ENCODE data around the gene ITGB2.

Gene ITGB2

DNA sequence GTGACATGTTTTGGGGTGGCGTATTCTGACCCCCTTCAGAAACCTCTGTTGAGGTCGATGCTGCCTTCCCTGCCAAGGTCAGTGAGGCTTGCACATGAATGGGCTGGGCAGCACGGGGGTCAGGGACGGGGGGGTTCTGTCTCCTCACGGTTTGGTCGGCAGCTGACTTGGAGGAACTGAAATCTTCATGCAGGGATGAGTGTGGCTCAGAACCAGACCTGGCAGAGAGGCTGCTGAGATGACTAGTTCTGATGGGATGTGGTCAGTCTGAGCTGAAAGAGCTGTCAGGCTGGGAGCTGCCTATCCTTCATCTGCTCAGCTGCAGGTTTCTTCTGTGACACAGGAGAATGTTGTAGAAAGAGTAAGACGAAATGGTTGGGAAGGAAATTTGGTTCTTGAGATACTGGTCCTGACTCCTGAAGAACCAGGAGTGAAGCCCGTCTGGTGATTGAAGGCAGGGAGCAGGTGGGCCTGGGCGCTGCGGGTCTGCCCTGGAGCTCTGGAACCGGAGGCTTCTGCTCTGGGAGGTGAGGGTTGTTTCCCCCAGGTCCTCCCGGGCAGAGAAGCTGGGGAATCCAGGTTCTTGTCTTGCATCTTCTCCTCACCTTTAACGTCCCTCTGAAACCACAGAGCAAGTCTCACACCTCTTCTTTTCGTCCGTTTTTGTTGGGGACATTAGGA, 22.4 kb upstream of the ITGB2 start:
- no peaks in the 10 kb centered on the region for H3K9me3 ChIP-seq (ENCODE audit: low read length)
- H2AFZ ChIP-seq (ENCODE audit: low read length), result no peak overlapping the region
- no peaks in the 10 kb centered on the region for H3K9me2 ChIP-seq (ENCODE audit: low read depth, low read length)
- peaks cover 47% of the 10 kb centered on the region for H3K36me3 ChIP-seq (ENCODE audit: insufficient read depth, low read length)
- H3K79me2 ChIP-seq (ENCODE audit: insufficient read depth, low read length), result peaks cover 14% of the 10 kb centered on the region
- no peaks in the 10 kb centered on the region for H4K20me1 ChIP-seq (ENCODE audit: insufficient read depth, low read length)
- no peak overlapping the region for H3K9ac ChIP-seq (ENCODE audit: low read length)
- H3F3A ChIP-seq (ENCODE audit: insufficient read depth, low read length), result no peaks in the 10 kb centered on the region
- TF ChIP-seq EZH2 (IDR thresholded peaks at IDR 0.05; ENCODE audit: borderline replicate concordance, low read length), result no peak
- TF ChIP-seq, protein P1, sequence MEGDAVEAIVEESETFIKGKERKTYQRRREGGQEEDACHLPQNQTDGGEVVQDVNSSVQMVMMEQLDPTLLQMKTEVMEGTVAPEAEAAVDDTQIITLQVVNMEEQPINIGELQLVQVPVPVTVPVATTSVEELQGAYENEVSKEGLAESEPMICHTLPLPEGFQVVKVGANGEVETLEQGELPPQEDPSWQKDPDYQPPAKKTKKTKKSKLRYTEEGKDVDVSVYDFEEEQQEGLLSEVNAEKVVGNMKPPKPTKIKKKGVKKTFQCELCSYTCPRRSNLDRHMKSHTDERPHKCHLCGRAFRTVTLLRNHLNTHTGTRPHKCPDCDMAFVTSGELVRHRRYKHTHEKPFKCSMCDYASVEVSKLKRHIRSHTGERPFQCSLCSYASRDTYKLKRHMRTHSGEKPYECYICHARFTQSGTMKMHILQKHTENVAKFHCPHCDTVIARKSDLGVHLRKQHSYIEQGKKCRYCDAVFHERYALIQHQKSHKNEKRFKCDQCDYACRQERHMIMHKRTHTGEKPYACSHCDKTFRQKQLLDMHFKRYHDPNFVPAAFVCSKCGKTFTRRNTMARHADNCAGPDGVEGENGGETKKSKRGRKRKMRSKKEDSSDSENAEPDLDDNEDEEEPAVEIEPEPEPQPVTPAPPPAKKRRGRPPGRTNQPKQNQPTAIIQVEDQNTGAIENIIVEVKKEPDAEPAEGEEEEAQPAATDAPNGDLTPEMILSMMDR (IDR thresholded peaks at IDR 0.05; ENCODE audit: low read length), result no peak
- no peaks in the 10 kb centered on the region for H3K27me3 ChIP-seq (ENCODE audit: insufficient read depth, low read length)
- H3K4me3 ChIP-seq (ENCODE audit: low read depth, low read length, poor library complexity, severe bottlenecking), result no peak overlapping the region
- H3K4me2 ChIP-seq (ENCODE audit: low read length), result no peak overlapping the region
- peaks cover 36% of the 10 kb centered on the region for H3K4me1 ChIP-seq (ENCODE audit: insufficient read depth, low read length, severe bottlenecking)
- H3K27ac ChIP-seq (ENCODE audit: low read depth, low read length, poor library complexity, severe bottlenecking), result no peak overlapping the region

DNA sequence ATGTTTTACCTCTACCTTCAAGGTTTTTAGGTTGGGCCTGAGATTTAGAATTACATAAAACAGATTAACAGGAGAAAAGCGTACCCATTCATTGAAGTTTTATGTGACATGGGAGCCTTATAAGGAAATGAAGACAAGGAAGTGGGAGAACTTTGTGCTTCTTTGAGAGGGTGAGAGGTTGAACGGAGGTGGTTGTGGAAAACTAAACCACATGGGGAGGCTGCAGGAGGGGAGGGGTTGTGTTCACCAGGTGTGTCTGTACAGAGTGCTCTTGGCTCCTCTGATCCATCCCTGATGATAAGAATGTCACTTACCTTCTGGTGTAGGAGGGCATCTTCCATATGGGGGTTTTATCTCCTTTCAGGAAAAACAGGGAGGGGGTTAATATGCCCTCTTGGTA, 21.9 kb upstream of the ITGB2 start:
- Histone ChIP-seq H3K9me2 (ENCODE audit: low read depth, low read length) (no peaks in the 10 kb centered on the region), H3K36me3 (ENCODE audit: insufficient read depth, low read length) (peaks cover 44% of the 10 kb centered on the region), H3K4me1 (ENCODE audit: insufficient read depth, low read length, severe bottlenecking) (peaks cover 36% of the 10 kb centered on the region), H3K4me2 (ENCODE audit: low read length) (peak overlapping the region; percentile 69), H3K9ac (ENCODE audit: low read length) (no peak overlapping the region), H3K9me3 (ENCODE audit: low read length) (no peaks in the 10 kb centered on the region), H3K27ac (ENCODE audit: low read depth, low read length, poor library complexity, severe bottlenecking) (no peak overlapping the region), H3K27me3 (ENCODE audit: insufficient read depth, low read length) (no peaks in the 10 kb centered on the region), H4K20me1 (ENCODE audit: insufficient read depth, low read length) (no peaks in the 10 kb centered on the region), H3K4me3 (ENCODE audit: low read depth, low read length, poor library complexity, severe bottlenecking) (no peak overlapping the region), H3F3A (ENCODE audit: insufficient read depth, low read length) (no peaks in the 10 kb centered on the region), H3K79me2 (ENCODE audit: insufficient read depth, low read length) (peaks cover 14% of the 10 kb centered on the region), H2AFZ (ENCODE audit: low read length) (no peak overlapping the region)
- TF ChIP-seq, protein P1 (IDR thresholded peaks at IDR 0.05; ENCODE audit: low read length), result no peak
- TF ChIP-seq EZH2 (IDR thresholded peaks at IDR 0.05; ENCODE audit: borderline replicate concordance, low read length), result no peak

DNA sequence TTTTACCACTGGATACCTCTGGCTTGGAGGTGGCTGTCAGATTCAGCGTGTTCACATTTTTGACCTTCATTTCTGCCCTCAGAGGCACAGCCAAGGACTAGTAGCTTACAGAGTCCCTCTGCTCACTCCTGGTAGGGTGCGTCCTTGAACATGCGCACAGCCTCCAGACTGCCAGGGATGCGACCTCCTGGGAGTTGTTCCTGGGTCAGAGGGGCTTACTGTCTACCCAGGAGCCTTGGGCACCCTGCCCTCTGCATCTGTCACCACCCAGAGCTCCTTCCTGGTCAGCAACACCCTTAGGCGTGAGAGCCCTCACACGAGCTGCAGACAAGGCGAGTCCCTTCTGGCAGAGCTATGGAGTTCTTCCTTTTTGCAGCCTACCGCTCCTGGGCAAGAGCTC, 20.9 kb upstream of the ITGB2 start:
- TF ChIP-seq EZH2 (IDR thresholded peaks at IDR 0.05; ENCODE audit: borderline replicate concordance, low read length), result no peak
- TF ChIP-seq, protein P1 (IDR thresholded peaks at IDR 0.05; ENCODE audit: low read length), result no peak
- Histone ChIP-seq H3F3A (ENCODE audit: insufficient read depth, low read length) (no peaks in the 10 kb centered on the region), H3K79me2 (ENCODE audit: insufficient read depth, low read length) (peaks cover 14% of the 10 kb centered on the region), H3K4me3 (ENCODE audit: low read depth, low read length, poor library complexity, severe bottlenecking) (peak overlapping the region; percentile 75), H3K27me3 (ENCODE audit: insufficient read depth, low read length) (no peaks in the 10 kb centered on the region), H3K4me2 (ENCODE audit: low read length) (peak overlapping the region; percentile 69), H3K4me1 (ENCODE audit: insufficient read depth, low read length, severe bottlenecking) (peaks cover 36% of the 10 kb centered on the region), H3K9me2 (ENCODE audit: low read depth, low read length) (no peaks in the 10 kb centered on the region), H4K20me1 (ENCODE audit: insufficient read depth, low read length) (no peaks in the 10 kb centered on the region), H3K36me3 (ENCODE audit: insufficient read depth, low read length) (peaks cover 34% of the 10 kb centered on the region), H3K9me3 (ENCODE audit: low read length) (no peaks in the 10 kb centered on the region), H3K27ac (ENCODE audit: low read depth, low read length, poor library complexity, severe bottlenecking) (no peak overlapping the region), H2AFZ (ENCODE audit: low read length) (no peak overlapping the region), H3K9ac (ENCODE audit: low read length) (peak overlapping the region; percentile 68; the same call in 1 of the 2 replicates)

Data from OCI-LY1 (cell line).